Fibroblast of villous mesenchyme (primary cell): ENCODE measurements around the gene FMN1. TPM values are rescaled to one million over a fixed set of nuclear protein-coding genes. Genes with fewer than 3 reads are reported as not detected.

Experiments used
- DNase-seq: peaks from one replicate; pipeline ENCODE4 v3.0.0-alpha.2; 2010; ENCODE audit warnings: low read depth
- H3K4me3 ChIP-seq: 2 replicates; pipeline ENCODE4 v1.5.1; 2011; ENCODE audit warnings: low read depth, mild to moderate bottlenecking, low read length
- CTCF ChIP-seq: IDR thresholded peaks from 2 replicates; pipeline ENCODE4 v1.5.1; 2012; ENCODE audit warnings: low read depth, mild to moderate bottlenecking, low read length; ENCODE audit not compliant: insufficient read depth
- total RNA-seq: library from RNA; depleted of rRNA; stranded (reverse); fragments of >200 nt; gene quantifications from 2 replicates; pipeline ENCODE4 v1.2.3, GENCODE V29; 2012

FMN1 gene
- total RNA-seq, 1 donor = 8.6 TPM

GRCh38 chr15:33234020-33234461 is 39.5 kb upstream of the FMN1 start:
- DNase-seq = peak; percentile 46
- peak; percentile 54 for TF ChIP-seq CTCF
- H3K4me3 ChIP-seq = no peak overlapping the region

DNA sequence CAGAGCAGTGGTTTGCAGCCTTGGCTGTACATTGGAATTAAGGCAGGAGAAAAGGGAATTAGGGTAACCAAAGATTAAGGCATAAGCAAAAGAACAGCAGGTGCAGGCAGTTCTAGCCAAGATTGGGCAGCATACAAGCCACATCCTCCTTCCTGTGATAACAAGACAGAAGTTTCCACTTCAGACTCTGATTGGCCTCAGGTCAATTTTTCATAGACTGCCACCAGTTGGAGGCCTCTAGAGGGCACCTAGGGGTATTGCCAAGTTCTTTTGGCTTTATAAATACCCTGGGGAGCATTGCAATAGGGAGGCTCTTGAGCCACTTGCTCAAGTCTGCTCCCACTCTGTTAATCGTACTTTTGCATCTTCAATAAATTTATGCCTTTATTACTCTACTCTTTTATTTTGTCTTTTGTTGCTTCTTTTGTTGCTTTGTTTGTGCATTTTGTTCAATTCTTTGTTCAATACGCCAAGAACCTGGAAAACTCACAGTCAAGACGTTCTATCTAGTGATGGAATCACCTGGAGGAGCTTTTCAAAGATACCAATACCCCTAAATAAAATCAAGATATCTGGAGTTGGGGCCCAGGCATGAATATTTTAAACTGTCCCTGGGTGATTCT is 32.2 kb upstream of the FMN1 start:
- no peak overlapping the region for H3K4me3 ChIP-seq
- peak; percentile 25 for TF ChIP-seq CTCF
- DNase-seq = peak; percentile 13

DNA sequence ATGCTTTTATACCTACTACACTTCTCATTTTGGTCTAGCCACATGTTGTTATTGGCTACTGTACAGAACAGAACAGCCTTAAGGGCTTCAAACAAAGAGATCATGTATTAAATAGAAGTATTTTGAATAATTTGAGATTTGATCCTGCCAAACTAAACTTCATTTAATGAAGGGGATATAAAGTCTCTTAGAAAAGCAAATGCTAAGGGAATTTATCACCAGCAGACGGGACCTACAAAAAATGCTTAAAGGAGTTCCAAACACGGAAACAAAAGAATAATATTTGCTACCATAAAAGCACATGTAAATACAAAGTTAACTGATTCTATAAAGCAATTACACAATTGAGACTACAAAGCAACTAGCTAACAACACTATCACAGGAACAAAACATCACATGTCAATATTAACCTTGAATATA is 23.6 kb upstream of the FMN1 start:
- no peak for TF ChIP-seq CTCF
- no peak overlapping the region for H3K4me3 ChIP-seq
- no peak for DNase-seq

GRCh38 chr15:33215941-33216872 is 21.7 kb upstream of the FMN1 start:
- peak; percentile 61 for TF ChIP-seq CTCF
- DNase-seq = peak; percentile 22
- no peak overlapping the region for H3K4me3 ChIP-seq

- DNase-seq = peak; percentile 4
- no peak for TF ChIP-seq CTCF
- H3K4me3 ChIP-seq = no peak overlapping the region
These were observed 16.8 kb upstream of the FMN1 start for GRCh38 chr15:33211176-33211808.

DNA sequence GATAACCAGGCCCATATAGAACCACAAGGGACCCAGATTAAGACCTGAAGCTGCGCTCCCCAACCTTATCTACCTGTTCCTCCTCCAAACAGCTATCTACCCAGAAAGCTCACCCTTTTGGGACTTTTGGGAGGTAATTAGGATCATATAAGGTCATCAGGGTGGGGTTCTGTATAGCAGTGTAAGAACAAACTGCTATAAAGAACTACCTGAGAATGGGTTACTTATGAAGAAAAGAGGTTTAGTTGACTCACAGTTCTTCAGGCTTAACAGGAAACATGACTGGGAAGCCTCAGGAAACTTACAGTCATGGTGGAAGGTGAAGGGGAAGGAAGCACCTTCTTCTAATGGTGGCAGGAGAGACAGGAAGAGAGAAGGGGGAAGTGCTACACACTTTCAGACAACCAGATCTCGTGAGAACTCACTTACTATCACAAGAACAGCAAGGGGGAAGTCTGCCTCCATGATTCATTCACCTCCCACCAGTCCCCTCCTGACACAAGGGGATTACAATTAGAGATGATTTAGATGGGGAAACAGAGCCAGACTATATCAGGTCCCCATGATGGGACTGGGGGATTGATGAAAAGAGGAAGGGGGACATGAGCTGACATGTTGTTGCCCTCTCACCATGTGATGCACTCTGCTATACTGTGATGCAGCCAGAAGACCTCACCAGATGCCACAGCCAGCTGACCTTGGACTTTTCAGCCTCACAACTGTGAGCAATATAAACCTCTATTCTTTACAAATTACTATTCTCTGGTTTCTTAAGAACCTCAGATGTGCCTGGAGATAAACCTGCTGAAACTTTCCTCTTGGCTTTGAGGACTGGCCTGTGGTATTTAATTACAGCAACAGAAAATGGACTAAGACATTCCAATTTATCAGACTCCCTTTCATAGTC is 15.3 kb upstream of the FMN1 start:
- no peak for DNase-seq
- no peak overlapping the region for H3K4me3 ChIP-seq
- no peak for TF ChIP-seq CTCF
